Keratinocyte (primary cell): ENCODE data around the gene TGFB1I1.

Experiments used
- CTCF ChIP-seq, 3 experiments: IDR thresholded peaks in 1 of 3; conservative IDR thresholded peaks in 1 of 3; optimal IDR thresholded peaks in 1 of 3; 2 replicates in 2 of 3; 3 replicates in 1 of 3; pipeline versions ENCODE3 to v1.5.1; 2011; ENCODE audit warnings: low read length in 3 of 3, mild to moderate bottlenecking in 3 of 3, moderate library complexity in 2 of 3, control low read depth in 1 of 3, inconsistent platforms in 1 of 3; ENCODE audit not compliant: insufficient read depth in 2 of 3; ENCODE audit errors: extremely low read depth in 1 of 3
- EZH2 ChIP-seq: IDR thresholded peaks from one replicate; pipeline ENCODE4 v1.6.1; 2012; ENCODE audit warnings: inconsistent platforms, mild to moderate bottlenecking, low read length, moderate library complexity

- TF ChIP-seq EZH2: no peak
- TF ChIP-seq CTCF (optimal IDR thresholded peaks at IDR 0.05 in 1 of 3, IDR thresholded peaks at IDR 0.05 in 1 of 3, conservative IDR thresholded peaks at IDR 0.05 in 1 of 3; ENCODE audit: extremely low read depth in 1 of 3, insufficient read depth in 2 of 3, low read length in 3 of 3): no peak
Observed at GRCh38 chr16:31499928-31500327, 28.0 kb downstream of the TGFB1I1 start.
